RCC 7860 (cell line): ENCODE data around the gene VMAC.
"Not testable (repeated sequence)": the region's sequence is repeated elsewhere in the genome, so short reads cannot be mapped to it uniquely, and the experiment has no call there.

Experiments
- DNase-seq: peaks from one replicate; pipeline ENCODE4 v3.0.0-alpha.2; 2015; ENCODE audit warnings: low spot score
- FAIRE-seq: peaks from 2 replicates; lab custom pipeline; 2012; peaks lifted over from hg19 to GRCh38; lab: Jason Lieb, UNC

The VMAC gene

GRCh38 chr19:5883157-5883873 is 21.4 kb upstream of the VMAC start:
- not testable (repeated sequence) for DNase-seq, FAIRE-seq

GRCh38 chr19:5884065-5884811 is 20.4 kb upstream of the VMAC start:
- DNase-seq, FAIRE-seq: not testable (repeated sequence)

DNA sequence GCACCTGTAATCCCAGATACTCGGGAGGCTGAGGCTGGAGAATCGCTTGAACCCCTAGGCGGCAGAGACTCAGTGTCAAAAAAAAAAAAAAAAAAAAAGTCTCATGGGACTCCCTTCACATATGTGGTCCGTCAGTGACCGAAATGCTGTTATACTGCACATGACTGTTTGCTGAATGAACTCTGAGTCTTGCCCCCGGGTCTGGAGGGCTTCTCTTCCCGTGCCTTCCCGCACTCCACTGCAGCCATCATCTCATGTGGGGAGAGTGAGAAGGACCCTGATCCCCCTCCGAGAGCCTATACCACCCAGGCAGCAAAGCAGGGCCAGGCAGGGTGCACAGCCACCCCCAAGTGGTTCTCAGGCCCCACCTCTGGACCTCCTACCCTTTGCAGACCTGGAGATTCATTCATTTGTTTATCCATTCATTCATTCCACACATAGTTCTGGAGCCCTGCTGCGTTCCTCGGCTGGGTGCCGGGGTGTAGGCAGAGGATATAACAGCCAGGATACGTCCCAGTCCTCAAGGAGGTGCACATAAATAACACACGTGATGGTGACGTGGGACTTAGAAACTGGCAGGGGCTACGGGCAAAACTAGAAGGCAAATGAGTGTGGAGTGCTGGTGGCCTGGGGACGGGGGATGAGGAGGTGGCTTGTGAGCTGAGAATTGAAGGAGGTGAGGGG is 15.2 kb upstream of the VMAC start:
- DNase-seq (no peak), FAIRE-seq (no peak)

- no peak for DNase-seq
- no peak for FAIRE-seq
Observed at GRCh38 chr19:5890099-5890498, 14.6 kb upstream of the VMAC start.

GRCh38 chr19:5891572-5891937 is 13.1 kb upstream of the VMAC start:
- DNase-seq (no peak), FAIRE-seq (no peak)

GRCh38 chr19:5891938-5892771 is 12.5 kb upstream of the VMAC start:
- no peak for FAIRE-seq
- DNase-seq, result peak; percentile 20

- FAIRE-seq (no peak), DNase-seq (no peak)
Observed at GRCh38 chr19:5892772-5893275, 11.8 kb upstream of the VMAC start.

DNA sequence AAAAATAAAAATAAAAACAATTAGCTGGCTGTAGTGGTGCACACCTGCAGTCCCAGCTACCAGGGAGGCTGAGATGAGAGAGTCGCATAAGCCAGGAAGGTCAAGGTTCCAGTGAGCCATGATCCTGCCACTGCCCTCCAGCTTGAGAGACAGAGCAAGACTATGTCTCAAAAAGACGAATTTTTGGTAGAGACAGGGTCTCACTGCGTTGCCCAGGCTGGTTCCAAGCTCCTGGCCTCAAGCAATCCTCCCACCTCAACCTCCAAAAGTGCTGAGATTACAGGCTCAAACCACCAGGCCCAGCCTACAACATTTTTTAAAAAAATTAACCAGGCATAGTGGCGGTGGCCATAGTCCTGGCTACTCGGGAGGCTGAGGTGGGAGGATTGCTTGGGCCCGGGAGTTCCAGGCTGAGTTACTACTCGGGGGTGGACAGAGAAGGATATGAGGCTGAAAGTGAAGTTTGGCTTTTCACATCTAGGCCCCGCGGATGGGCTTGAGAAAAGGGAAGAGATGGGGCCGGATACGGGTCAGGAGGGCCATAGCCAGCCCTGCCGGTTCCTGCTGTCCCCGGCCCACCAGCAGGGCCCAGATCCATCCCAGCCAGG is 11.3 kb upstream of the VMAC start:
- FAIRE-seq, result no peak

GRCh38 chr19:5893907-5894703 is 10.6 kb upstream of the VMAC start:
- FAIRE-seq (no peak), DNase-seq (no peak)

More for the DNA sequence above, 11.3 kb upstream of the VMAC start:
- no peak for DNase-seq

DNA sequence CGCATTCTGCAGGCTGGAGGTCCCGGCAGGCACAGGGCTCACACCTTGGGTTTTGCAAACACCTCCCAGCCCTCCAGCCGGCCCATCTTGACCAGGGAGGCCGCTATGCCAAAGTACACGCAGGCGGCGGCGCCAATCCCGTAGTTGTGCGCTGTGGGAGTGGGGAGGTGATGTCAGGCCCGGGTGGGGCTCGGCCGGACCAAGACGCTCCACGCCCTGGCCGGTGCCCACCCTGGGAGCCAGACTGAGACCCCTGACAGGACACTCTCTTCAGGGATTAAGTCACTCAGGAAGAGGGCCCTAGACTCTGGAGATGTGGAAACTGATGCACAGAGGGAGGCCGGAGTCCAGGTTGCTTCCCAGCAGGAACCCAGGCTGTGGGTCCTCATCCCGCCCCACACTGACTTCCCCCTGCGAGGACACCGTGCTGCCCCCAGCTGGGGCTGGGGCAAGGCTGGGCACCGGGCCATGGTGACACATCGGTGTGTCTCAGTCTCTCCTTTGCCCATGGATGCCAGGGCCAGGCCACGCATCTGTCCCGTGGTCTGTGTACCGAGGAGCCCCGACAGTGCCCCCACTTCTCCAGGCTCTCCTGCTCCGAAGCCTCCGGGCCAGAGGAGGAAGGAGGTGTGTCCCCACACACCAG is 9.8 kb upstream of the VMAC start:
- DNase-seq (no peak), FAIRE-seq (no peak)

- no peak for FAIRE-seq
- no peak for DNase-seq
Observed at GRCh38 chr19:5895409-5895808, 9.3 kb upstream of the VMAC start.

DNA sequence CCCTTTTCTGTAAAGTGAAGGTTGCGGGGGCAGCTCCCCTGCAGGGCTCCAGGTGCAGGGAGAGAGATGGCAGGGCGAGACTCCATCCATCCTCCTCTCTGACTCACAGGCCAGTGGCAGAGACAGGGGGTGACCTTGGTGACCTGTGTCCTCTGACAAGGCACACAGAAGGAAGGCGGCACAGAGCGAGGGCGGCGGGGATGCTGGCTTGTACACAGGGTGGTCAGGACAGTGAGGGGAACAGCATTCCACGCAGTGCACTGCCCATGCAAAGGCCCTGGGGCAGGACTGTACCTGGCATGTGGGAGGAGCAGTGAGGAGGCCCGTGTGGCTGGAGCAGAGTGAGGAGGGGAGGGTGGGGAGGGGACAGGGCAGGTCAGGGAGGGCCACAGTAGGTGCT is 8.8 kb upstream of the VMAC start:
- FAIRE-seq, result no peak
- DNase-seq, result no peak

DNA sequence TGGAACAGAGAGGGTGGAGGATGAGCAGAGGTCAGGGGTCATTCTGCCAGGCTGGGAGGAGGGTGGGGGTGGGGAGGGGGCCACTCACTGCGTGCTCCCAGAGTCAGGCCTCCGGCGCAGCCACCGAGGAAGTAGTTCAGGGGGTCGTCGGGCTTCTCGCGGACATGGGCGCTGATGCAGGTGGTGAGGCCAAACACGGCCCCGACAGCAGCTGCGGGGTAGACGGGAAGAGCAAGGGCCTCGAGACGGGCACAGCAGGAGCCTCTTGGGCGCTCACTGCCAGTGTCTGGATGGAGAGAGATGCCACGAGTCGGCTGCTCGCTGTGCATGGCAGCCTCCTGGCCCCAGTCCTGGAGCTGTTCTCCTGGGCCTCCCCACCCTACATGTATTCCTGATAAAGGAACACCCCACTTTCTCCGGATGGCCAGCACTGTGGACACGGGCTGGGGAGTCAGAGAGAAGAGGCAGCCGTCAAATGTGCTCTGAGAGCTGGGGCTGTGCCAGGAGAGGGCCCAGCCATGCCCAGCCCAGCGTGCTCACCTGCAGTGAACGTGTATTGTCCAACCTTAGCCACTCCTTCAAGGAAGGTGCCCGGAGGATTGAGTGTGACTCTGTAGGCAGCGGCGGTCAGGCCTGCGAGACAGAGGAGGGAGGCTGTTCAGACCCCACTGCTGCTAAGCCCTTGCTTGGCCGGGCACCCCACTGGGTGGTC is 8.2 kb upstream of the VMAC start:
- FAIRE-seq (no peak), DNase-seq (no peak)

GRCh38 chr19:5897189-5897969 is 7.3 kb upstream of the VMAC start:
- DNase-seq (no peak), FAIRE-seq (no peak)

DNA sequence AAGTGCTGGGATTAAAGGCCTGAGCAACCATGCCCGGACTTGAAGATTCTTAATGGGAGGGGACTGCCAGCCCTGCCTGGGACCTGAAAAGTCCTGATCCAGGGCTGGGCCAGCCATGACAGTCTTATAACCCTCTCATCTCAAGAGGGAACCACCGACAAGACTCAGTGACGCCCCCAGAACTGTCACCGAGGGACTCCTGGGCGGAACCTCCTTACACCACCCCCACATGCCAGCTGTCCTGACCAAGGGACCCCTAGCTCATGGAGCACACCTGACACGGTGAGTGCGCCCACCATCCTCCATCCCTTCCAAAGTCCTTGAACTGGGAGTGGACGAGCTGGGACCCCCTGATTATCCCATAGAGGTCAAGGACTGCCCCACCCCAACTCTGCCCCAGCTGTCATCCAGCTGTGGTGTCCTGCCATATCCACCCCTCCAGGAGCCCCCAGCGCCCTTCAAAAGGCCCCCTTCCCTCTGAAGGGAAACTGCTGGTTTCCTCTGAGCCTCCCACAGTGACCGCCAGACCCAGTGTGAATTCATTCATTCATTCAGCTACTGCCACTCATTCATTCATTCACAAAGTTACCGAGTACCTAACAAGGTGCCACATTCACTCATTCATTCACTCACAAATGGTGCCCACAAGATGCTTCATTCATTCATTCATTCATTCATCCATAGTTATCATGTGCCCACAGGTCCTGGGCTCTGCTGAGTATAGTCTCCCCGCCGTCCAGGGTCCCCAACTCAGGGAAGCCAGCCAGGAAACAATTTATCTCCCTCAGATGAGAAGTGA is 4.7 kb upstream of the VMAC start:
- FAIRE-seq, result no peak

GRCh38 chr19:5900976-5901375 is 3.7 kb upstream of the VMAC start:
- FAIRE-seq, result no peak
- DNase-seq, result no peak

More for the DNA sequence above, 4.7 kb upstream of the VMAC start:
- DNase-seq, result no peak
